ENCODE results near the gene ZNF74.

- TF ChIP-seq POLR2AphosphoS5 (IDR thresholded peaks at IDR 0.05) (no peak), CTCF (IDR thresholded peaks at IDR 0.05) (no peak), POLR2A (IDR thresholded peaks at IDR 0.05; ENCODE audit: low read depth) (no peak), EP300 (IDR thresholded peaks at IDR 0.05) (no peak)
Observed at GRCh38 chr22:20389288-20389687, 4.7 kb upstream of the ZNF74 start.
